HepG2 (cell line): ENCODE data around the gene CCDC148.

Experiments used
- EED ChIP-seq: sonication (generic); formaldehyde crosslinking; IDR thresholded peaks from 2 replicates; pipeline ENCODE4 v1.5.0; 2020; ENCODE audit warnings: mild to moderate bottlenecking, missing genetic modification reagents
- SAP130 ChIP-seq: IDR thresholded peaks from 2 replicates; pipeline ENCODE4 v1.6.1; 2016; ENCODE audit warnings: low read depth
- TAF1 ChIP-seq: sonication (generic); formaldehyde crosslinking; IDR thresholded peaks from 2 replicates; pipeline ENCODE4 v1.4.0; 2020; ENCODE audit warnings: missing genetic modification reagents
- ZSCAN12 ChIP-seq: sonication (generic); formaldehyde crosslinking; IDR thresholded peaks from 2 replicates; pipeline ENCODE4 v1.9.0; 2021; ENCODE audit warnings: mild to moderate bottlenecking, missing genetic modification reagents

- TF ChIP-seq EED (CRISPR knock-in tag) (no peak), TAF1 (no peak), SAP130 (CRISPR knock-in tag) (no peak), ZSCAN12 (CRISPR knock-in tag) (no peak)
Measured at GRCh38 chr2:158486970-158487325, 30.4 kb upstream of the CCDC148 start.
